Endothelial cell of umbilical vein (primary cell): ENCODE data around the gene HDHD3.

Source experiments
- CTCF ChIP-seq, 2 donors: IDR thresholded peaks; 1 replicate in 1 of 2; 2 replicates in 1 of 2; pipeline ENCODE4 v1.5.1; 2011; ENCODE audit warnings: low read length in 2 of 2, mild to moderate bottlenecking in 2 of 2, moderate library complexity in 2 of 2, control low read depth in 1 of 2, inconsistent platforms in 1 of 2, low read depth in 1 of 2; ENCODE audit not compliant: insufficient read depth in 1 of 2; ENCODE audit errors: extremely low read depth in 1 of 2
- EZH2 ChIP-seq: IDR thresholded peaks from 2 replicates; pipeline ENCODE4 v1.6.1; 2012; ENCODE audit warnings: borderline replicate concordance, low read depth, mild to moderate bottlenecking, moderate library complexity, low read length, inconsistent platforms; ENCODE audit not compliant: severe bottlenecking
- FOS ChIP-seq: IDR thresholded peaks from 2 replicates; pipeline ENCODE4 v1.6.1; 2011; ENCODE audit warnings: mild to moderate bottlenecking, low read length, moderate library complexity, borderline replicate concordance; ENCODE audit not compliant: insufficient read depth
- GATA2 ChIP-seq: IDR thresholded peaks from 2 replicates; pipeline ENCODE4 v1.7.0; 2011; ENCODE audit warnings: low read depth, mild to moderate bottlenecking, moderate library complexity, mixed read lengths, low read length; ENCODE audit not compliant: insufficient read length, insufficient read depth
- JUN ChIP-seq: IDR thresholded peaks from 2 replicates; pipeline ENCODE4 v1.6.1; 2011; ENCODE audit warnings: borderline replicate concordance, low read depth; ENCODE audit not compliant: insufficient read length, insufficient read depth
- MAX ChIP-seq: IDR thresholded peaks from 2 replicates; pipeline ENCODE4 v1.6.1; 2011; ENCODE audit not compliant: insufficient read depth, insufficient read length
- MYC ChIP-seq: IDR thresholded peaks from one replicate; pipeline ENCODE4 v1.6.1; 2011; ENCODE audit warnings: mild to moderate bottlenecking, low read depth, low read length
- POLR2A ChIP-seq: IDR thresholded peaks from 2 replicates; pipeline ENCODE4 v1.6.1; 2012; ENCODE audit warnings: low read depth, mild to moderate bottlenecking, control low read depth, low read length
- POLR2AphosphoS5 ChIP-seq: IDR thresholded peaks from 2 replicates; pipeline ENCODE4 v1.6.1; 2012; ENCODE audit warnings: low read depth, mild to moderate bottlenecking, control low read depth, low read length, moderate library complexity; ENCODE audit not compliant: insufficient read depth

- TF ChIP-seq FOS = no peak
- no peak for TF ChIP-seq CTCF (IDR thresholded peaks at IDR 0.05; ENCODE audit: extremely low read depth in 1 of 2, insufficient read depth in 1 of 2, low read depth in 1 of 2, low read length in 2 of 2)
- TF ChIP-seq POLR2A = no peak
- TF ChIP-seq POLR2AphosphoS5 = no peak
- TF ChIP-seq EZH2 = no peak
- TF ChIP-seq MYC = no peak
- TF ChIP-seq GATA2 = no peak
- TF ChIP-seq MAX = no peak
- TF ChIP-seq JUN = no peak
These were observed 17.4 kb downstream of the HDHD3 start for GRCh38 chr9:113359385-113359784.
